Adrenal gland (tissue), 12 donors: ENCODE measurements around the gene PDZD7. TPM values are rescaled to one million over a fixed set of nuclear protein-coding genes. Genes with fewer than 3 reads are reported as not detected.
"Not testable (repeated sequence)": the region's sequence is repeated elsewhere in the genome, so short reads cannot be mapped to it uniquely, and the experiment has no call there.

Experiments used
- DNase-seq, 7 donors: peaks; one replicate each; pipeline ENCODE4 v3.0.0-alpha.2; 2019 to 2020
- H3K27ac ChIP-seq, 5 donors: fragments of 200-600 bp; sonication (generic) in 4 of 5; 1 replicate in 3 of 5; 2 replicates in 2 of 5; pipeline versions ENCODE4 v1.5.1 to v1.8.0; 2016 to 2020; ENCODE audit warnings: mild to moderate bottlenecking in 1 of 5
- H3K27me3 ChIP-seq: fragments of 200-600 bp; 2 replicates; pipeline ENCODE4 v1.8.0; 2021
- H3K36me3 ChIP-seq, 2 donors: fragments of 200-600 bp; replicated peaks in 1 of 2; 1 replicate in 1 of 2; 2 replicates in 1 of 2; pipeline versions ENCODE4 v1.5.1 to v1.8.0; 2018 to 2022
- H3K4me1 ChIP-seq, 2 donors: fragments of 200-600 bp; replicated peaks in 1 of 2; 1 replicate in 1 of 2; 2 replicates in 1 of 2; pipeline versions ENCODE4 v1.5.1 to v1.8.0; 2018 to 2021
- H3K4me3 ChIP-seq, 4 donors: fragments of 200-600 bp; sonication (generic) in 3 of 4; one replicate each; pipeline ENCODE4 v1.5.1; 2016 to 2018
- H3K9me3 ChIP-seq, 3 donors: fragments of 200-600 bp; sonication (generic) in 1 of 3; replicated peaks in 1 of 3; 1 replicate in 2 of 3; 2 replicates in 1 of 3; pipeline versions ENCODE4 v1.5.1 to v1.8.0; 2016 to 2021
- CTCF ChIP-seq, 6 experiments: fragments of 450-650 bp in 4 of 6; fragments of 200-600 bp in 2 of 6; sonication (generic) in 1 of 6; IDR thresholded peaks; 1 replicate in 5 of 6; 2 replicates in 1 of 6; pipeline versions ENCODE4 v1.5.1 to v1.8.0; 2016 to 2021; ENCODE audit warnings: antibody characterized with exemption in 6 of 6, mild to moderate bottlenecking in 2 of 6, moderate library complexity in 1 of 6
- POLR2A ChIP-seq, 2 donors: fragments of 450-650 bp; IDR thresholded peaks; one replicate each; pipeline ENCODE4 v1.6.1; 2017; ENCODE audit warnings: antibody characterized with exemption in 2 of 2, mild to moderate bottlenecking in 2 of 2, moderate library complexity in 1 of 2
- WGBS, 4 donors: extraction: QIAGEN DNeasy Blood & Tissue Kit in 2 of 4; methylation state at CpG; one replicate each; pipeline versions ENCODE4 v1.1.5 to v1.1.7; 2013 to 2017; 5-methylcytosine and 5-hydroxymethylcytosine counted together
- intact Hi-C, 2 donors: fragments of 100-400 bp; cut with DNase I; formaldehyde crosslinking; loops; one replicate each; pipeline versions ENCODE4 v1.14.1 to v1.15.0; 2022 to 2023
- polyA plus RNA-seq, 3 donors: library from polyadenylated mRNA; stranded (reverse); fragments of 200-250 nt in 2 of 3; fragments of 350-450 nt in 1 of 3; fragmentation: Illumina TruSeq in 1 of 3; extraction: RNeasy Lipid Tissue Mini Kit (QIAGEN cat#74804) in 1 of 3; gene quantifications; one replicate each; pipeline ENCODE4 v1.2.3, GENCODE V29; 2013 to 2014
- total RNA-seq, 9 donors: library from RNA; depleted of rRNA in 4 of 9; stranded (reverse); fragments of >200 nt in 4 of 9; fragments of 120-200 nt in 1 of 9; fragmentation: NEBNext Ultra II Directional in 1 of 9; extraction: Animal tissue kit (Norgen Biotek cat#: 25700) in 1 of 9; gene quantifications; one replicate each; pipeline versions ENCODE4 v1.1.0 to v1.2.4, GENCODE V29; 2013 to 2023
- donor health status: healthy with polysubstance abuse.
- donor health status: Bipolar disorder and iron deficiency.
- donor health status: DM: yes; HTN: yes; CAD: no.
- donor health status: DM: no; HTN: no; CAD: no.
- donor health status: DM: no; HTN: no; CAD: no.
- donor health status: DM: yes; HTN: yes; CAD: no.

PDZD7 gene
- total and polyA plus RNA-seq, 12 donors, result 0.13 to 3.5 (median 0.60) TPM; not detected in 1

- Histone ChIP-seq H3K27ac (no peak overlapping the region), H3K36me3 (peaks cover 0 to 50% of the 10 kb centered on the region in 2 donors), H3K27me3 (no peaks in the 10 kb centered on the region), H3K4me1 (peaks cover 3 to 19% of the 10 kb centered on the region in 2 donors), H3K9me3 (no peaks in the 10 kb centered on the region), H3K4me3 (no peak overlapping the region)
- 89 to 98% (median 96%) methylated on average over 3 of the region's 3 CpGs for WGBS, 4 donors
- intact Hi-C loops, result no loop called here
- DNase-seq, result no peak
- TF ChIP-seq POLR2A (IDR thresholded peaks at IDR 0.05), result no peak
These were observed 9.1 kb upstream of the PDZD7 start for GRCh38 chr10:101040061-101040460.

GRCh38 chr10:101038484-101038883 is 7.6 kb upstream of the PDZD7 start:
- H3K36me3 ChIP-seq, result peaks cover 0 to 56% of the 10 kb centered on the region in 2 donors
- 73 to 84% (median 81%) methylated on average over 5 of the region's 5 CpGs for WGBS, 4 donors
- H3K27me3 ChIP-seq, result no peaks in the 10 kb centered on the region
- H3K4me1 ChIP-seq, result peaks cover 3 to 21% of the 10 kb centered on the region in 2 donors
- H3K4me3 ChIP-seq, result no peak overlapping the region
- intact Hi-C loops, result no loop called here
- no peak overlapping the region for H3K27ac ChIP-seq
- no peak for TF ChIP-seq CTCF (IDR thresholded peaks at IDR 0.05)
- TF ChIP-seq POLR2A (IDR thresholded peaks at IDR 0.05), result no peak
- no peaks in the 10 kb centered on the region for H3K9me3 ChIP-seq
- no peak for DNase-seq

GRCh38 chr10:101036726-101037125 is 5.8 kb upstream of the PDZD7 start:
- Histone ChIP-seq H3K27me3 (no peaks in the 10 kb centered on the region), H3K27ac (no peak overlapping the region), H3K9me3 (no peaks in the 10 kb centered on the region), H3K4me3 (no peak overlapping the region), H3K4me1 (peaks cover 6 to 20% of the 10 kb centered on the region in 2 donors), H3K36me3 (peaks cover 0 to 56% of the 10 kb centered on the region in 2 donors)
- no peak for DNase-seq
- WGBS, 4 donors, result 81 to 93% (median 87%) methylated on average over 3 to 7 of the region's 7 CpGs
- intact Hi-C loops, result no loop called here
- TF ChIP-seq CTCF (IDR thresholded peaks at IDR 0.05) (no peak), POLR2A (IDR thresholded peaks at IDR 0.05) (no peak)

GRCh38 chr10:101035916-101036702 is 5.2 kb upstream of the PDZD7 start:
- Histone ChIP-seq H3K4me1 (peaks cover 10 to 18% of the 10 kb centered on the region in 2 donors), H3K27me3 (no peaks in the 10 kb centered on the region), H3K36me3 (peaks cover 0 to 56% of the 10 kb centered on the region in 2 donors), H3K4me3 (no peak overlapping the region), H3K27ac (no peak overlapping the region), H3K9me3 (no peaks in the 10 kb centered on the region)
- DNase-seq, result no peak
- TF ChIP-seq POLR2A (IDR thresholded peaks at IDR 0.05) (no peak), CTCF (IDR thresholded peaks at IDR 0.05) (no peak)
- intact Hi-C loops, result no loop called here
- WGBS, 4 donors, result 85 to 88% (median 88%) methylated on average over 10 of the region's 10 CpGs

GRCh38 chr10:101035314-101035713 is 4.4 kb upstream of the PDZD7 start:
- no peak for TF ChIP-seq POLR2A (IDR thresholded peaks at IDR 0.05)
- peaks cover 14 to 25% of the 10 kb centered on the region in 2 donors for H3K4me1 ChIP-seq
- H3K27me3 ChIP-seq, result no peaks in the 10 kb centered on the region
- H3K36me3 ChIP-seq, result peaks cover 0 to 56% of the 10 kb centered on the region in 2 donors
- H3K4me3 ChIP-seq, result no peak overlapping the region
- intact Hi-C loops, result no loop called here
- H3K9me3 ChIP-seq, result no peaks in the 10 kb centered on the region
- 86 to 94% (median 91%) methylated on average over 3 to 7 of the region's 7 CpGs for WGBS, 4 donors
- DNase-seq, result no peak
- no peak overlapping the region for H3K27ac ChIP-seq

GRCh38 chr10:101034404-101034803 is 3.5 kb upstream of the PDZD7 start:
- Histone ChIP-seq H3K36me3 (peaks cover 0 to 49% of the 10 kb centered on the region in 2 donors), H3K4me1 (peaks cover 14 to 26% of the 10 kb centered on the region in 2 donors)
- intact Hi-C loops, H3K27ac ChIP-seq, H3K4me3 ChIP-seq, DNase-seq, H3K27me3 ChIP-seq, H3K9me3 ChIP-seq: not testable (repeated sequence)
- 91 to 98% (median 96%) methylated on average over 4 of the region's 4 CpGs for WGBS, 4 donors
